Epidermal melanocyte (primary cell): ENCODE measurements around the gene ELMOD1.

Source experiments
- DNase-seq: peaks from one replicate; pipeline ENCODE4 v3.0.0; 2011; ENCODE audit warnings: low spot score; ENCODE audit not compliant: insufficient read length

Gene ELMOD1

GRCh38 chr11:107631931-107632330 is 41.0 kb downstream of the ELMOD1 start:
- DNase-seq, result no peak

- DNase-seq, result no peak
Observed at GRCh38 chr11:107646783-107647182, 55.8 kb downstream of the ELMOD1 start.

- DNase-seq, result no peak
Observed at GRCh38 chr11:107648242-107648641, 57.3 kb downstream of the ELMOD1 start.

GRCh38 chr11:107651672-107652071 is 60.7 kb downstream of the ELMOD1 start:
- DNase-seq, result no peak

- DNase-seq, result no peak
Observed at GRCh38 chr11:107653076-107653475, 62.1 kb downstream of the ELMOD1 start.

GRCh38 chr11:107655602-107656001 is 64.7 kb downstream of the ELMOD1 start:
- DNase-seq, result no peak

- no peak for DNase-seq
Observed at GRCh38 chr11:107659310-107659709, 68.4 kb downstream of the ELMOD1 start.

- no peak for DNase-seq
Observed at GRCh38 chr11:107660066-107660465, 69.1 kb downstream of the ELMOD1 start.

- no peak for DNase-seq
Observed at GRCh38 chr11:107661656-107662055, 70.7 kb downstream of the ELMOD1 start.

- no peak for DNase-seq
Observed at GRCh38 chr11:107665018-107665417, 74.1 kb downstream of the ELMOD1 start.

- DNase-seq, result no peak
Observed at GRCh38 chr11:107666911-107667613, 76.1 kb downstream of the ELMOD1 start.

GRCh38 chr11:107669191-107669740 is 78.3 kb downstream of the ELMOD1 start:
- DNase-seq, result no peak

GRCh38 chr11:107669893-107670601 is 79.1 kb downstream of the ELMOD1 start:
- no peak for DNase-seq

- no peak for DNase-seq
Observed at GRCh38 chr11:107675902-107676301, 85.0 kb downstream of the ELMOD1 start.

GRCh38 chr11:107676336-107677057 is 85.5 kb downstream of the ELMOD1 start:
- DNase-seq, result no peak

- no peak for DNase-seq
Observed at GRCh38 chr11:107677924-107678631, 87.1 kb downstream of the ELMOD1 start.

- DNase-seq, result no peak
Observed at GRCh38 chr11:107678632-107678971, 87.7 kb downstream of the ELMOD1 start.

- DNase-seq, result no peak
Observed at GRCh38 chr11:107679255-107680024, 88.5 kb downstream of the ELMOD1 start.

GRCh38 chr11:107682171-107682570 is 91.2 kb downstream of the ELMOD1 start:
- DNase-seq, result no peak

GRCh38 chr11:107682572-107682971 is 91.6 kb downstream of the ELMOD1 start:
- DNase-seq, result no peak

- no peak for DNase-seq
Observed at GRCh38 chr11:107683061-107683460, 92.1 kb downstream of the ELMOD1 start.
